Islet of Langerhans (tissue), 1 donor: ENCODE measurements around the gene TNFRSF11A.

Experiments used
- FAIRE-seq: peaks from one replicate; lab custom pipeline; 2011; peaks lifted over from hg19 to GRCh38; lab: Jason Lieb, UNC

TNFRSF11A gene

GRCh38 chr18:62420151-62420512 lies 95.0 kb downstream of the TNFRSF11A start:
- no peak for FAIRE-seq

- peak; percentile 97 for FAIRE-seq
These were observed 95.6 kb downstream of the TNFRSF11A start for GRCh38 chr18:62420513-62421209.

- FAIRE-seq = peak; percentile 98
These were observed 100.5 kb downstream of the TNFRSF11A start for GRCh38 chr18:62425465-62426190.

- FAIRE-seq = no peak
These were observed 101.0 kb downstream of the TNFRSF11A start for GRCh38 chr18:62426191-62426488.

GRCh38 chr18:62432176-62432575 lies 107.1 kb downstream of the TNFRSF11A start:
- FAIRE-seq = no peak

GRCh38 chr18:62434798-62435197 lies 109.7 kb downstream of the TNFRSF11A start:
- no peak for FAIRE-seq

- no peak for FAIRE-seq
These were observed 110.4 kb downstream of the TNFRSF11A start for GRCh38 chr18:62435435-62436031.

GRCh38 chr18:62436636-62437234 lies 111.6 kb downstream of the TNFRSF11A start:
- no peak for FAIRE-seq

GRCh38 chr18:62437235-62438017 lies 112.3 kb downstream of the TNFRSF11A start:
- FAIRE-seq = no peak

- no peak for FAIRE-seq
These were observed 112.9 kb downstream of the TNFRSF11A start for GRCh38 chr18:62438018-62438329.

GRCh38 chr18:62438402-62438801 lies 113.3 kb downstream of the TNFRSF11A start:
- no peak for FAIRE-seq

- FAIRE-seq = no peak
These were observed 113.8 kb downstream of the TNFRSF11A start for GRCh38 chr18:62438866-62439265.
